HG02973 (cell line): ENCODE results near the gene THADA.

Experiments used
- ATAC-seq: cut with Tn5 transposase; IDR thresholded peaks from one replicate; pipeline ENCODE4 v1.9.1; 2021; ENCODE audit warnings: moderate library complexity; ENCODE audit not compliant: unreplicated experiment

Gene THADA

GRCh38 chr2:43361286-43361685 lies 234.6 kb downstream of the THADA start:
- no peak for ATAC-seq

- ATAC-seq: no peak
These were observed 235.7 kb downstream of the THADA start for GRCh38 chr2:43360137-43360536.

- no peak for ATAC-seq
These were observed 237.2 kb downstream of the THADA start for GRCh38 chr2:43358410-43359201.

- ATAC-seq: no peak
These were observed 239.1 kb downstream of the THADA start for GRCh38 chr2:43356774-43357173.

GRCh38 chr2:43355399-43355798 lies 240.4 kb downstream of the THADA start:
- no peak for ATAC-seq

- ATAC-seq: no peak
These were observed 245.9 kb downstream of the THADA start for GRCh38 chr2:43349904-43350303.

GRCh38 chr2:43348908-43349661 lies 246.8 kb downstream of the THADA start:
- no peak for ATAC-seq

- no peak for ATAC-seq
These were observed 248.1 kb downstream of the THADA start for GRCh38 chr2:43347746-43348145.

- no peak for ATAC-seq
These were observed 249.0 kb downstream of the THADA start for GRCh38 chr2:43346602-43347567.

- ATAC-seq: no peak
These were observed 250.0 kb downstream of the THADA start for GRCh38 chr2:43345872-43346271.

- no peak for ATAC-seq
These were observed 250.4 kb downstream of the THADA start for GRCh38 chr2:43345391-43345813.

- ATAC-seq: no peak
These were observed 250.9 kb downstream of the THADA start for GRCh38 chr2:43344868-43345373.

GRCh38 chr2:43343573-43344304 lies 252.1 kb downstream of the THADA start:
- no peak for ATAC-seq

GRCh38 chr2:43341959-43342757 lies 253.7 kb downstream of the THADA start:
- ATAC-seq: no peak

- ATAC-seq: no peak
These were observed 254.9 kb downstream of the THADA start for GRCh38 chr2:43340945-43341356.

- no peak for ATAC-seq
These were observed 255.8 kb downstream of the THADA start for GRCh38 chr2:43340066-43340465.

GRCh38 chr2:43333656-43334144 lies 262.1 kb downstream of the THADA start:
- ATAC-seq: no peak

- ATAC-seq: no peak
These were observed 262.7 kb downstream of the THADA start for GRCh38 chr2:43333101-43333655.

- no peak for ATAC-seq
These were observed 263.2 kb downstream of the THADA start for GRCh38 chr2:43332653-43333052.
